Large intestine (tissue), 3 donors: ENCODE results near the gene APOD. TPM values are rescaled to one million over a fixed set of nuclear protein-coding genes. Genes with fewer than 3 reads are reported as not detected.
"Not testable (repeated sequence)": the region's sequence is repeated elsewhere in the genome, so short reads cannot be mapped to it uniquely, and the experiment has no call there.

Experiments
- DNase-seq, 2 donors: peaks; one replicate each; pipeline versions ENCODE4 v3.0.0 to v3.0.0-alpha.2; 2013
- H3K27ac ChIP-seq: one replicate; pipeline ENCODE4 v1.5.1; 2013; ENCODE audit warnings: low read length
- H3K27me3 ChIP-seq: 2 replicates; pipeline ENCODE4 v1.6.1; 2013; ENCODE audit warnings: low read length; ENCODE audit not compliant: control insufficient read depth, insufficient read depth
- H3K36me3 ChIP-seq: 2 replicates; pipeline ENCODE4 v1.6.1; 2013; ENCODE audit warnings: low read length; ENCODE audit not compliant: control insufficient read depth, insufficient read depth
- H3K4me1 ChIP-seq: one replicate; pipeline ENCODE4 v1.6.1; 2013; ENCODE audit warnings: low read length; ENCODE audit not compliant: control insufficient read depth, insufficient read depth
- H3K4me3 ChIP-seq: one replicate; pipeline ENCODE4 v1.5.1; 2013; ENCODE audit warnings: low read length
- H3K9me3 ChIP-seq: one replicate; pipeline ENCODE4 v1.6.1; 2013; ENCODE audit warnings: mild to moderate bottlenecking, low read depth, low read length, moderate library complexity; ENCODE audit not compliant: control insufficient read depth
- WGBS: methylation state at CpG from one replicate; pipeline ENCODE4 v1.1.5; 2013; ENCODE audit warnings: low lambda C conversion rate; ENCODE audit not compliant: insufficient coverage; 5-methylcytosine and 5-hydroxymethylcytosine counted together
- polyA plus RNA-seq: library from polyadenylated mRNA; unstranded; fragments of 120-200 nt; gene quantifications from one replicate; pipeline ENCODE4 v1.2.1, GENCODE V29; 2013

Gene APOD
- polyA plus RNA-seq, 1 donor: 12.6 TPM

DNA sequence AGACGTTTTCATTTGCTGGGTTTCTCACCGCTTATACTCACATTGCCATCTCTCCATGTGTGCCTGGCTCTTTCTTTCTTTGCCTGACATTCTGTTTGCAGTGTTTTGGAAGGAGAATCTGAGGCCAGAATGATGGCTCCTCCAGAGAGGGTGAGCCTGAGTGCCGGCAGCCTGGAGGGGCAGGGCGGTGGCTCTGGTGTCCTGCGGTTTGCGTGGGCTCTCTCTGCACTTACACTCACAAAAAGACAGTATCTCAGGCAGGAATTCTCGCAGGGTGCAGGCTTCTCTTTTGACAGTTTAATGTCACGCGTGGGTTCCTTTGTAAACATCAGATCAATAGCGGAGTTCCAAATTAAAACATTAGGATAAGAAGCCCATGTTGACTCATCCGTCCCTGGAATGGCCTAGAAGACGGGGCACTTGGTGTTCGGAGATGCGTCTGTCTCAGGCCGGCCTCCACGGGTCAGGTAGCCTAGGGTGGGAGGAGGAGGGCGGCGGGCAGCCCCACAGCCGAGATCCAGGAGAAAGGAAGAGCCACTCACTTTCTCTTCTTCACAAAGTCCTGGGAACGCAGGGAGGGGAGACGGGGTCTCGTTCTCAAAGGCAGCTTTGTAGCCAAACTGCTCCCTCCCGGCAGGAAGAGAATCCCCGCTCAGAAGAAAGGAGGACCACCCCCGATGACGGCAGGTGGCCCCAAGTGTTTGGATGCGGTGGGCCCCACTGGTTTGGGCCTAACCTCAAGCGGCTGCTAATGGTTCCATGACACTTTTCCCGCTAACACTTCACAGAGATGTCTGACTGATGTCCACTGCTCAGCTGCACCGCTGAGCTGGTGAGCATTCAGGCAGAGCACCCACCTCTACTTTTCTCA lies 44.0 kb upstream of the APOD start:
- not testable (repeated sequence) for H3K27me3 ChIP-seq, H3K27ac ChIP-seq, H3K36me3 ChIP-seq, H3K4me1 ChIP-seq, DNase-seq, H3K9me3 ChIP-seq, H3K4me3 ChIP-seq
- 63% methylated on average over 2 of the region's 30 CpGs for WGBS

DNA sequence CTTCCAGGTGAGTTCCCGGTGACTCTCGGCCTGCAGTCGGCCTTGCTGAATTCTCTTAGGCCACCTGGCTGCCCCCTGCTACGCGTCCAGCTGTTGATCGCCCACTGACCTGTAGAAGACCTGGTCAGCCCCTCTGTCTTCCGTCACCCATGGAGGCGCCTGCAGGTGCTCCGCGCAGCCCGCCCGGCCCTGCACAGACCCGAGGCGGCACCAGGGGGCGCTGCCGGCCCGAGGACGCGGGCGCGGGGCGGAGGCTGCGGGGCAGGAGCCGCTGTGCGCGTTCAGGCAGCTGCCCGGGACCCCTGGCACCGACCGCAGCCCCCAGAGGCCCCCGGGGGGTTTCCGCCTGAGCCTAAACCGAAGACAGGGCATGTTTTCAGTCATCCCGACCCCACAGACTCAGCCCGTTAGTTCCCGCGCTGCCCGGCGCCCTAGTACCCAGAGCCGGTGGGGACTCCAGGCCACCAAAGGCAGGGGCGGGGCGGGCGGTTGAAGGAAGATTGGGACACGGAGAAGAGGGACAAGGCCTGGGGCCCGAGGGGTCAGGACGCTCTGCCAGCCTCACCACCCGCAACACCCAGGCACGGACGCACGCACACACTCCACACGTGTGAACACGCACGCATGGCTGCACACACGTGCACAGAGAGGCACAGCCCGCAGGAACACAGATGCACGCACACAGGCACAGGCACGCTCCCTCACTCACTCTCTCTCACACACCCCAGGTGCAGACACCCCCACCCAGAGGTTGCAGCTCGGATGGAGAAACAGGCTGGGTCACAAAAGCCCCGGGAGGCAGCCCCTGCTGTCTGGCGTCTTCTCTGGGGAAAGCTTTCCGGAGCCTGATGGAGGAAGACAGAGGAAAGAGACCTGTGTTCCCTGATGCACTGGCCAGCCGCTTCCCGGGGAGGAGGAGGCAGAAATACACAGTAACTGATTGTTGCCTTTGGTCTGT lies 41.1 kb upstream of the APOD start:
- not testable (repeated sequence) for DNase-seq, H3K4me1 ChIP-seq, H3K9me3 ChIP-seq, H3K27ac ChIP-seq, H3K36me3 ChIP-seq, H3K27me3 ChIP-seq
- no CpG with 5 or more reads among the region's 62 CpGs for WGBS
- H3K4me3 ChIP-seq: peak overlapping the region; percentile 16

DNA sequence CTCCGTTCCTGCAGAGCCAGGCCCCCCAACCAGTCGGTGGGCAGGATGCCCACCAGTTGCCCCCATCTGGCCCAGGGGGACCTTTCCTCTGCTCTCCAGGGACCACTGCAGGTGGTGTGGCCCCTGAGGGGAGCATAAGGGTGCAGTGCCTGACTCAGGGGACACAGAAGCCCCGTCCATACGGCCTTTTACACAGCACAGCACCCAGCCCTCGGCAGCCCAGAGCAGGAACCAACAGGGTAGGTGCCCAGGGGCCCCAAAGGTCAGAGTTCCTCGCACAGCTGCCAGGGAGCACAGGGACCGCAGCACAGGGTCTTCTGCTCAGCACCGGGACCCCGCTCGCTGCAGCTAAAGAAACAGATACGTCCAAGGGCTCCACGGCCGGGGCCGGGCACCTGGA lies 40.4 kb upstream of the APOD start:
- H3K27ac ChIP-seq, H3K4me3 ChIP-seq, H3K9me3 ChIP-seq, H3K4me1 ChIP-seq, DNase-seq, H3K36me3 ChIP-seq, H3K27me3 ChIP-seq: not testable (repeated sequence)
- WGBS: no CpG with 5 or more reads among the region's 14 CpGs

DNA sequence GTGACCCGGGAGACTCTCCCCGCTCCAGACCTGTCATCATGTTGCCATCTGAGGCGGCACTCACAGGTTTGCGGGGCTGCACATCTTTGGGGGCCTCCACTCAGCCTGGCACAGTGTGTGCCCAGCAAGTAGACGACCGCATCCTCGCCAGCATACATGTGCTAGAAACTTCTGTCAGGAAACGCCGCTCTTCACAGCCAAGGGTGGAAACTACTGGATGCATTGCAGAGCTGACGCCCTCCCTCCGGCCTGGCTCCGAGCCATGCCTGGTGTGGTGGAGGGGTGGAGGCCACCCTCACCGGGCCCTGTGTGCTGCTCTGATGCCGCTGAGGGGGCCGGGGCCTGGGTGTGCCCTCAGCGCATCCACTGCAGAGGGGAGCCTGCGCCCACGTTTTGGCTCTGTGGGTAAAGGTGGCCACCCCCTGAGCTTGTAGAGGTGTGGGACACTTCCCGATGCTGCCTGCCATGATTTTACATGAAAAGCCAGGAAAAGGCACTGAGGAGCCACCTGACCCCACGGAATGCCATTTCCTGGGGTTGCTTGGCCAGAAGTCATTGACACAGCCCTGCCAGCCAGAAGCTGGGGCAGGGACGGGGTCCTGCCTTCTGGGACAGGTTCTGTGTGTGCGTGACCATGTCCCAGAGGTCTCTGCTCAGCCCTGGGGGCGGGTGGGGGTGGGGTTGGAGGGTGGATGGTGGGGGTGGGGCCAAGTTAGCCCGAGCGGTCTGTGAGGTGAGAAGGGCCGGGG lies 39.7 kb upstream of the APOD start:
- not testable (repeated sequence) for H3K9me3 ChIP-seq, H3K4me1 ChIP-seq, DNase-seq, H3K36me3 ChIP-seq, H3K27me3 ChIP-seq, H3K4me3 ChIP-seq, H3K27ac ChIP-seq
- no CpG with 5 or more reads among the region's 26 CpGs for WGBS

DNA sequence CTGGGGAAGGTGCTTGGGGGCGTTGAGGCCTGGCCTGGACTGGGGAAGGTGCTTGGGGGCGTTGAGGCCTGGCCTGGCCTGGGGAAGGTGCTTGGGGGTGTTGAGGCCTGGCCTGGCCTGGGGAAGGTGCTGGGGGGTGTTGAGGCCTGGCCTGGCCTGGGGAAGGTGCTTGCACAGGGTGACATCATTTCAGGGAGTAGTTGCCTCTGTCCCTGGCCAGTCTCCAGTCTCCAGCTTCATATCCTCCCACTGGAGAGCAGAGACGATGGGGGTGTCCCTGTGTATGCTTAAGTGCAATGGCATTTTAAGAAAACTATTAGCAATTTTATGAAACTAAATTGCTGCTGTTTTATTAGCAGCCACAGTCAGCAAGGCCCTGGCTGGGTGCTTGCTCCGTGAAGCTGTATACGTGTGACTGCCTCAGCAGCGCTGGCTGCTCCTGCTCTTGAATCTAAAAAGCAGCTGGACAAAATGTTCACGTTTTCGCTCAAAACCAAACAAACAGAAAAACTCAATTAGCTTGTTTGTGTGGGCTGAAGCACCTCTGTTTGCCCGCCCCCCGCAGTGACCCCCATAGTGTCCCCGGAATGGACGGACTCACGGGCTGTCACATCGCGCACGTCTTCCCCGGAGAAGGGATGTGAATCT lies 38.9 kb upstream of the APOD start:
- not testable (repeated sequence) for H3K27ac ChIP-seq, H3K9me3 ChIP-seq, DNase-seq, H3K36me3 ChIP-seq, H3K4me1 ChIP-seq, H3K27me3 ChIP-seq, H3K4me3 ChIP-seq
- WGBS: 100% methylated on average over 2 of the region's 17 CpGs

DNA sequence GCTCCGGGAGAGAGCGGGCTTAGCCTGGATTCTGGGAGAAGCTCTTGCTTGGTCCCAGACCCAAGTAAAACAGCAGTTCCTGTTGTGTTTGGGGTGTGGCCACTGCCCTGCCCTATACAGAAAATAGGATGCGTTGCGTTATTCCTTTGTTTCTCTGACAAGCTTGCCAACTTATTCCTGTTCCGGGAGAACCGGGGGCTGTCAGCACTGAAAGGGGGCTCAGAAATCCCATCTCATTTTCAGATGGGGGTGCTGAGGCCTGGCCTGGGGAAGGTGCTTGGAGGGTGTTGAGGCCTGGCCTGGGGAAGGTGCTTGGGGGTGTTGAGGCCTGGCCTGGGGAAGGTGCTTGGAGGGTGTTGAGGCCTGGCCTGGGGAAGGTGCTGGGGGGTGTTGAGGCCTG lies 38.3 kb upstream of the APOD start:
- DNase-seq, H3K4me3 ChIP-seq, H3K27ac ChIP-seq, H3K36me3 ChIP-seq, H3K9me3 ChIP-seq, H3K4me1 ChIP-seq, H3K27me3 ChIP-seq: not testable (repeated sequence)
- WGBS: 95% methylated on average over 4 of the region's 6 CpGs

DNA sequence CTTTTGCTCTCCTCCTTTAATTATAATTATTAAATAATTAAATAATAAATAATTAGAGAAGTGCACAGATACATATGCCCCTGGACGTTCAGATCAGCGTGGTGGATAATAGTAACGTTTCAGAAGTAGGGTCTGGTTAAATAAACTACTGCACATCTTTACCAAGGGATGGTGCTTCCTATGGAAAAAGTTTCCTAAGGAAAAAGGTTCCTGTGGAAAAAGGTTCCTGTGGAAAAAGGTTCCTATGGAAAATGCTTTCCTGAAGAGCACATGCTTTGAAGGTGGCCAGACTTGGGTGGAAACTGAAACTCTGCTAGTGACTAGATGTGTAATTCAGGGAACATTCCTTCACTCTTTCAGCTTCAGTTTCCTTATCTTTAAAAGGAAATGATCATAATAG lies 37.4 kb upstream of the APOD start:
- not testable (repeated sequence) for H3K4me1 ChIP-seq, H3K9me3 ChIP-seq, H3K27ac ChIP-seq, H3K36me3 ChIP-seq, H3K27me3 ChIP-seq, H3K4me3 ChIP-seq
- WGBS: 89% methylated on average over 3 of the region's 3 CpGs
- DNase-seq: peak in 1 of 2 donors; percentile 34

DNA sequence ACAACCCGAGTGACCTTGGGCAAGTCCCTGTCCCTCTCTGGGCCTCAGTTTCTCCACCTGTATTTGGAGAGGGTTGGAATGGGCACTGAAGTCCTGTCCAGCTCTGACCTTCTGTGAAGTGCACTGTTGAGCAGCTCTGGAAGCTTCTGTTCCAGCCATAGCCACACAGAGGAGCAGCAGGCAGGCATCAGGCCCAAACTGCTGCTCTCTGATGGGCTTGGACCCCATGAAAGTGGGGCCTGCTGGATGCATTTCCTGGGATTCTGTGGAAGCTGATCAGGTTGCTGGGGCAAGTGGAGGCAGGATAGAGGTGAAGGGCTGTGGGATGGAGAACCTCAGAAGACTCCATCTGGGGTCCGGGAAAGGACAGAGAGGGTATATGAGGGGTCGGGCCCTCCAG lies 36.7 kb upstream of the APOD start:
- not testable (repeated sequence) for H3K27me3 ChIP-seq, H3K4me3 ChIP-seq, H3K27ac ChIP-seq, H3K4me1 ChIP-seq, H3K9me3 ChIP-seq, H3K36me3 ChIP-seq, DNase-seq
- no CpG with 5 or more reads among the region's 3 CpGs for WGBS

DNA sequence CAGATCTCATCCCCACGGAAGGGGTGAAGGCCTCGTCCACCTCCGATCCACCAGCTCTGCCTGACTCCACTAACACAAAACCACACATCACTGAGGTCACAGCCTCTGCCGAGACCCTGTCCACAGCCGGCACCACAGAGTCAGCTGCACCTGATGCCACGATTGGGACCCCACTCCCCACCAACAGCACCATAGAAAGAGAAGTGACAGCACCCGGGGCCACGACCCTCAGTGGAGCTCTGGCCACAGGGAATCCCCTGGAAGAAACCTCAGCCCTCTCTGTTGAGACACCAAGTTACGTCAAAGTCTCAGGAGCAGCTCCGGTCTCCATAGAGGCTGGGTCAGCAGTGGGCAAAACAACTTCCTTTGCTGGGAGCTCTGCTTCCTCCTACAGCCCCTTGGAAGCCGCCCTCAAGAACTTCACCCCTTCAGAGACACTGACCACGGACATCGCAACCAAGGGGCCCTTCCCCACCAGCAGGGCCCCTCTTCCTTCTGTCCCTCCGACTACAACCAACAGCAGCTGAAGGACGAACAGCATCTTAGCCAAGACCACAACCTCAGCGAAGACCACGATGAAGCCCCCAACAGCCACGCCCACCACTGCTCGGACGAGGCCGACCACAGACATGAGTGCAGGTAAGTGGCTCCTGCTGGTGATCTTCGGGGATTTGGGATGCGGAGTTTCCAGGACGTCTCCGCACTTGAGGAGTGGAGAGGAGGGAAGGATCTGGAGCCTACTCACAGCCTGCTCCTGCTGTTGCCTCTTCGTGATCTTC lies 36.0 kb upstream of the APOD start:
- not testable (repeated sequence) for H3K36me3 ChIP-seq, H3K27me3 ChIP-seq, H3K27ac ChIP-seq, H3K9me3 ChIP-seq, DNase-seq, H3K4me3 ChIP-seq
- H3K4me1 ChIP-seq: peaks cover 12% of the 10 kb centered on the region
- 100% methylated on average over 1 of the region's 26 CpGs for WGBS
